Posterior vena cava (tissue), 2 donors: Measurements from ENCODE around the gene NADK2. TPM values are rescaled to one million over a fixed set of nuclear protein-coding genes. Genes with fewer than 3 reads are reported as not detected.
"Not testable (repeated sequence)": the region's sequence is repeated elsewhere in the genome, so short reads cannot be mapped to it uniquely, and the experiment has no call there.

Experiments used
- DNase-seq: peaks from one replicate; pipeline ENCODE4 v3.0.0-alpha.2; 2020; ENCODE audit warnings: low spot score
- intact Hi-C, 2 donors: fragments of 100-400 bp; cut with DNase I; formaldehyde crosslinking; loops; one replicate each; pipeline versions ENCODE4 v1.14.1 to v1.14.2; 2022 to 2023
- long read RNA-seq, 2 donors: library from polyadenylated mRNA; unstranded; transcript quantifications; one replicate each; pipeline ENCODE4 v2.0.0, GENCODE V29; 2020 to 2021
- total RNA-seq, 2 donors: library from RNA; stranded (reverse); fragmentation: NEBNext Ultra II Directional; extraction: Animal tissue kit (Norgen Biotek cat#: 25700); gene quantifications; one replicate each; pipeline ENCODE4 v1.2.1, GENCODE V29; 2021
- donor health status: DM: yes; HTN: yes; CAD: no.
- donor health status: DM: yes; HTN: yes; CAD: no.

NADK2 gene, protein sequence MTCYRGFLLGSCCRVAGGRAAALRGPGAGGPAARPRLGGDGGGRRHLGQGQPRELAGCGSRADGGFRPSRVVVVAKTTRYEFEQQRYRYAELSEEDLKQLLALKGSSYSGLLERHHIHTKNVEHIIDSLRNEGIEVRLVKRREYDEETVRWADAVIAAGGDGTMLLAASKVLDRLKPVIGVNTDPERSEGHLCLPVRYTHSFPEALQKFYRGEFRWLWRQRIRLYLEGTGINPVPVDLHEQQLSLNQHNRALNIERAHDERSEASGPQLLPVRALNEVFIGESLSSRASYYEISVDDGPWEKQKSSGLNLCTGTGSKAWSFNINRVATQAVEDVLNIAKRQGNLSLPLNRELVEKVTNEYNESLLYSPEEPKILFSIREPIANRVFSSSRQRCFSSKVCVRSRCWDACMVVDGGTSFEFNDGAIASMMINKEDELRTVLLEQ
- 10 to 100 TPM; 30.9 to 31.8 TPM for total RNA-seq
- long read RNA-seq, donor 1, transcript NADK2-202 (12 exons, 2,243 nt) = major isoform, 8 of 15 reads
- long read RNA-seq, donor 1, partial matches to known transcripts = 3 of 15 reads
- long read RNA-seq, donor 1, other reads (novel, unspliced or antisense) = 3 of 15 reads
- long read RNA-seq, donor 2, transcript NADK2-202 (12 exons, 2,243 nt) = major isoform, 9 of 15 reads
- long read RNA-seq, donor 2, partial matches to known transcripts = 1 of 15 reads
- long read RNA-seq, donor 2, other reads (novel, unspliced or antisense) = 5 of 15 reads

DNA sequence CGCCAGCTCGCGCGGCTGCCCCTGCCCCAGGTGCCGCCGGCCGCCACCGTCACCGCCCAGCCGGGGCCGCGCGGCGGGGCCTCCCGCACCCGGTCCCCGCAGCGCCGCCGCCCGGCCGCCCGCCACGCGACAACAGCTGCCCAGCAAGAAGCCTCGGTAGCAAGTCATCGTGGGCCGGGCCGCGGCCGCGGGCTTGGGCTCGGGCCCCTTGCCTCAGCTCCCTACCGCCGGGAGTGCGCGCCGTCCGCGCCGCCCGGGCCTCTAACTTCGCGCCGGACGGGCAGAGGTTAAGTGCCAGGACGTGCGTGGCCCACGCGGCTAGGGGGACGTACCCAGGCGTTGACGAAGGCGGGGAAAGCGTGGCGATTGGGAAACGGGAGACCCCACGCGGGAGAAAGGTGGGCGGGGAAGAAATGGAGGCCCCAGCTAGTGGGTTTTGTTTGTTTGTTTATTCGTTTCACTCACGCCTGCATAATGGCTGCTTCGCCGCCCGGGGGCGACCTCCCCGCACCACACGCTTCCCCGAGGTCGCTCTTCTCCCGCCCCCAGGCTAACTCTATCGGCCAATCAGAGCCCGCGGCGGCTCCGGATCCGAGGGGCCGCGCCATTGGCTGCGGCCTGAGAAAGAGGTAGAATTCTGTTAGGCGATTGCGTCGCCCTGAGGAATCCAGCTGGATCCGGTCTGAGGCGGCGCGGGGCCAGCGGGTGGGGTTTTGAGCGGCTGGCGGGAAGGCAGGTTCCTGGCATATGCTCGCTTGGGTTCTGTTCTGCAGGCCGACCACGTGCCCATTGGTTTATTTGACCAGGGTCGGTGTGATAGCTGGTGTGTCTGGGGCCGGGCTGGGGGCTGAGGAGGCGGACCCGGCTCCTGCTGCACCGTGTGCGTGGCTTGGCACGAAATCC lies at the start of gene NADK2:
Gene NADK2 (minus strand): TSS at position 295 of the 903 bp plus-strand sequence. CDS start 127 bp downstream, at position 168.
- intact Hi-C loops = loop anchor here in 1 of 2 donors (10.0 kb wide), 1 partner anchor 63 kb away; the partner anchor contains the start of gene RANBP3L
- DNase-seq = peak; percentile 99

DNA sequence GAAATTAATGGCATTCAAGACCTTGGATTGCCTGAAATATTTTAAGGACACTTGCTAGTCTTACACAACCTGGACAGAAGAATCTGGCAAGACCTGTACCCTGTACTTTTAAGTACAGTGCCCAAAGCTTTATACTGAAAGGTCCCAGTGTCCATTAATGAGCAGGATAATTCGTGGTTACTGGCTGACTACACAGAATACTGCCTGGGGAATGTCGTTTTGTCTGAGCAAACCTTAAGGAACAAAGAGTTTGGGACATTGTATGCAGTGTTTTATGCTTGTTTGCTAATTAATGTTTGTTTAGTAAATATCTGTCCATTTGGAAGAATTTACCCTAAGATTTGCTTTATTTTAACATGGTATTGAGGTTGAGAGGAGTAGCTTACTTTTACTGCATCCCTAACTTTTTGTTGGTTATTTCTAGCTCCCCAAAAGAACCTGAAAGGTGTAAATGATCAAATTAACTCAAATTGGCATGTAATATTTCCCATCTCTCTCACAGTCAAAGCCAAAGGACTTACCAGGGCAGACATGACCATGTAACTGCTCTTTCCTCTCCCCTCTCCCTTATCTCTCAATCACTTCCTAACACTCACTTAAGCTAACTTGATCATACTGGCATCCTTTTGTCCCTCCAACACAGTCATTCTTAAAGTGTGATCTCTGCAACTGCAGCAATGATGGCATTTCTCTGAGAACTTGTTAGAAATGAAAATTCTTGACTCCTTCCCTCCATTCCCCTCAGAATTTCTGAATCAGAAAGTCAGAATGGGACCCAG lies 44.3 kb upstream of the NADK2 start:
- DNase-seq = no peak
- intact Hi-C loops = no loop called here

DNA sequence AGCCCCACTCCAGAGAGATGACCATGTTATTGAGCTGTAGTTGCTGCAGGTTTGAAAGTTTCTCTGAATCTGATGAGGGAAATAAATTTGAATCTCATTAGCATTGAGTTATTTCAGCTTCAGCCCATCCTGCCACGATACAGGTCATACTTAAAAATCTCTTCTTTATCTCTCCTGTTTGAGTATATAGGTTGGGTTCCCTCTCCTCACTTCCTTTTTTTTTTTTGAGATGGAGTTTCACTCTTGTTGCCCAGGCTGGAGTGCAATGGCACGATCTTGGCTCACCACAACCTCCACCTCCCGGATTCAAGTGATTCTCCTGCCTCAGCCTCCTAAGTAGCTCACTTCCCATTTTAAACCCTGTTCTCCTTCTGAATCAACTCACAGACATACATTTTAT lies 42.0 kb upstream of the NADK2 start:
- intact Hi-C loops, DNase-seq: not testable (repeated sequence)

DNA sequence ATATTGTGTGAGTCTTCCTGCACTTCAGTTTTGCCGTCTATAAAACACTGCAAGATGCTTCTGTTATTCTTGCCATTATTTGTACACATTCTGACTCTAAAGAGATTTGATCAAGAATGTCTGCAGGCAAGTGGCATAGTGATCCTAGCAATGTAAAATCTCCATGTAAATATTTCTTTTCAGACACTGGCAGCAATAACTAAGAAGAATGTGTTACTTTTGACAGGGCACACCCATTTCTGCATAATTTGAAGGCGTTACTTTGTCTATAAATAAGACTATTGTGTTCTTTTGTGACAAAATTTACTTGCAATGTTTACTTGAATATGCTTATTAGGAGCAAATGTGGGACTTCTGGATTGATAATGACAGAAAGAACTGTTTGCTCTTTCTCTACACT lies 39.9 kb upstream of the NADK2 start:
- DNase-seq = no peak
- intact Hi-C loops = no loop called here

DNA sequence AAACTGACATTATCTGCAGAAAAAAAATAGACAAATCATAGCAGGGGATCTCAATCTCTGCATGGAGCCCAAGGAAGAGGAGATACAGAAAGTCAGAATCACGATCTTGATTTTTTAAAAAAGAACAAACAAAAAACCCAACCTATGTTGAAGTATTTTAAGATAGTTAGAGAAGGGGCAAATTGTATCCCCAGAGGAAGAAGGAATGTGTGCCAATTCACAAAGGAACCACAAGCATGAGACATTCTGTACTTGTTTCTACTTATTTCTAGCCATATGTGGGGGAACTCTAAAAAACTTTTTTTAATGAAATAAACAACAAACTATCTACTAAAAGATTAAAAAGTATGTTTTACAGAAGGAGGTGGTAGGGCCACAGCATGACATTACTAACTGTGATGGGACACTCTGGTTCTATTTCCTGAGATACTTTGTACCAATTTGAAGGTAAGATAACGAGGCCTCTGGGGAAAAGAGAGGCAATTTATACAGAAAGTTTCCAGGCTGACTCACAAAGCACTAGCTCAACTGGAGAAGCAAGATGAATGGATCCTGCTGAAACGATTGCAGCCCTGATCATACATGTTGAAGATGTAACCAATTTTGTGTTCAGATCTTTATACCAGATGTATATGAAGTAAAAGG lies 37.5 kb upstream of the NADK2 start:
- no peak for DNase-seq
- intact Hi-C loops = no loop called here

DNA sequence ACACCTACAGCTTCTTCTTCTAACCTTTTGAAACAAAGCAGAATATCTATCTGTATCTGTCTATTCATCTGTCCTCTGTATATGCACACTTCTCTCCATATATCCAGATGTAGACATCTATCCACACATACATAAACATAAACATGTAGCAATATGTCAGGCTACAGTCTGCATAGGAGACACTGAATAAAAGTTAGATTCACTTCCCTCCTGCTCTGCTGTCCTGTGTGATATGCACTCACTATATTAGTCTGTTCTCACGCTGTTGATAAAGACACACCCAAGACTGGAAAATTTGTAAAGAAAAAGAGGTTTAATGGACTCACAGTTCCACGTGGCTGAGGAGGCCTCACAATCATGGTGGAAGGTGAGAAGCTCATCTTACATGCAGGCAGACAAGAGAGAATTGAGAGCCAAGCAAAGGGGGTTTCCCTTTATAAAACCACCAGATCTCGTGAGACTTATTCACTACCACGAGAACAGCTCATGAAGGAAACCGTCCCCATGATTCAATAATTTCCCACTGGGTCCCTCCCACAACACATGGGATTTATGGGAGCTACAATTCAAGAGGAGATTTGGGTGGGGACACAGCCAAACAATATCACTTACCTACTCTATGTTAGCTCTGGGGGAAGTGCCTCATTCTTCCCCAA lies 35.9 kb upstream of the NADK2 start:
- intact Hi-C loops = no loop called here
- DNase-seq = no peak

DNA sequence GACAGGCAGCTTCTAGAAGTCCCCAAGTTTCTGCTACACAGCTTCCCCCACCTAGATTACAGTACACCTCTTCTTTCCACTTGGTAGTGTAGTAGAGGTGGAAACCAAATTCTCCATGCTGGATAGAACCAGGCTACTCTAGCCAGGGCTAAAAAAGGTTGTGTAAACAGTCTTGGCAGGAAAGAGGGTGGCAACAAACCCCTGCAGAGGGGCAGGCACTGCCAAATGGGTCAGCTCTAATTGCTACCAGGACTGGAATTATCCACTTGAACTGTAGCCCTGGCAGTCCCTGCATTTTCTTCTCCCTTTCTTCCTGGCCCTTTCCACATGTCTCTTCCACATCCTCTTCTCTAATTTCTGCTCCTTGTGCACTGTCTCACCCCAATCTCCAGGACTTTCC lies 35.1 kb upstream of the NADK2 start:
- no peak for DNase-seq
- intact Hi-C loops = no loop called here

DNA sequence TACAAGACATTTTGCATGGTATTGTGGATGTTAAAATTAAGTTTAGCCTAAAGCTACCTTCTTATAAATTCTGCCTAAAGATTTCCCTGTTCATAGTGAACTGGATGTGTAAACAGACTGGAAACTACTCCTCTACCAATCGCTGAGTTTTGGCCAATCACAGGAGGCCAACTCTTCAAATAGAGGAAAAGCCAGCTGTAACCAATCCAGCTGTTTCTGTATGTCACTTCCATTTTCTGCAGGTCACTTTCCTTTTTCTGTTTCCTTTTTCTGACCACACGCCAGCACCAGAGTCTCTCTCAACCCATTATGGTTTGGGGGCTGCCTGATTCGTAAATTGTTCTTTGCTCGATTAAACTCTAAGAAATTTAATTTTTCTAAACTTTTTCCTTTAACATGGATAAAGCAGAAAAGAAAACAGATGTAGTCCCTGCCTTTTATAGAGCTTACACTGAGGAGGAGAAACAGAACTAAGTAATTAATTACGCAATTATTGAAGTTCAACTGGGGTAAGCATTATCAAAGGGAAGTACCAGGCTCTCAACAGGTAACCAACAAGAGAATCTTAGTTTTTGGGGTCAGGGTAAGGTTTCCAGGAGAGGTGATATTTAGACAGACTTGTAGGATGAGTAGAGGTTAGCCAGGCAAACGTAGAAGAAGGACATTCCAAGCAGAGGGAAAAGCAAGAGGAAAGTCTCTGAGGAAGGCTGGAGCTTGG lies 32.2 kb upstream of the NADK2 start:
- intact Hi-C loops = no loop called here

DNA sequence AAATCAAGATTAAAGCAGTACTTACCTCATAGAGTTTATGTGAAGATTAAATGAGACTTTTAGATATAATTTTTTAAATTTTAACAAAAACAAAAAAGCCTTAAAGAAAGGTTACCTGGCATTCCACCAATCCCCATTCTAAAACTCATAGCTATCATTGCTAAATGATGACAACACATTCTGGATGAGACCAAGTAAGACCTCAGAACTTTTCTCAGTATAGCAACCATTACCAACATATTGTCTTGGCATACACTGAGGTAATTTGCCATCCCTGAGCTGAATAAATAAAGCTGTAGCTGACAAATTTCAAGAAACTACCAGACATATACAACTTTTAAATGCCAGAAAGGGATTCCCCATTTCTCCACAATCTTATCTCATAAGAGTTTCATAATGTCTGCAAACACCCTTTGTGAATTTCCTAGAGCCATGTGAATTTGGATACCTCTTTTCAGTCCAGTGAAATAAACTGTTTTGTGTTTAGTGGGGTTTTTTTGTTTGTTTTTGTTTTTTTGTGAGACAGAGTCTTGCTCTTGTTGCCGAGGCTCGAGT lies 30.5 kb upstream of the NADK2 start:
- intact Hi-C loops = no loop called here
- DNase-seq = no peak

More for the DNA sequence above, 32.2 kb upstream of the NADK2 start:
- no peak for DNase-seq

DNA sequence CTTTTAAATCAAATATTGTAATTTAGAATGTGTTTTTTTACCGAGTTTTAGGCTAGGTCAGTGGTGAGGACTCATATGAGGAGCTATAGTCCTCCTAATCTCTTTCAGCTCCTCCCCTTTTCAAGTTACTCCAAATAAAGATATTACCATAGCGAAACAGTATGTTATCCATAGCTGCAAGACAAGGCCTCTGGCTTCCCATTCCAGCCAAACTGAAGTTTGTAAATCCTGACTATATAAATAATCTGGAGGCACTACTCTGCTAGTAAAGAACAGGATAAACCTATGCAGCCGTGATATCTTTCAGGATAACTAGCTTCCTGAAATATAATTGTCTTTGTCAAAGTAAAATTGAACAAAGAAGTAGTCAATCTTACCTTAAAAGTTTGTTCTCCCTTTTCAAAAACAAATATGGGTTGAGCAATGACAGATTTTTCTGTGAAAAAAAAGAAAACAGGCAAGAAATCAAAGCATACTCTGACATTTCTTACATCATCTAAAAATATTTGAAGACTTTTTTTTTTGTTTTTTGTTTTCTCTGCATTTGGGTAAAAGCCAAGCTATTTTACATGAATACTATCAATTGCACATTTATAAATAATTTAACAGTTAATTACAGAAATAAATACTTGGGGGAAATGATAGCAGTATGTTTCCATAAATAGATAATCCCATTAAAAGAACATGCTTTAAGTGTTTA lies 29.3 kb upstream of the NADK2 start:
- no peak for DNase-seq
- intact Hi-C loops = no loop called here

DNA sequence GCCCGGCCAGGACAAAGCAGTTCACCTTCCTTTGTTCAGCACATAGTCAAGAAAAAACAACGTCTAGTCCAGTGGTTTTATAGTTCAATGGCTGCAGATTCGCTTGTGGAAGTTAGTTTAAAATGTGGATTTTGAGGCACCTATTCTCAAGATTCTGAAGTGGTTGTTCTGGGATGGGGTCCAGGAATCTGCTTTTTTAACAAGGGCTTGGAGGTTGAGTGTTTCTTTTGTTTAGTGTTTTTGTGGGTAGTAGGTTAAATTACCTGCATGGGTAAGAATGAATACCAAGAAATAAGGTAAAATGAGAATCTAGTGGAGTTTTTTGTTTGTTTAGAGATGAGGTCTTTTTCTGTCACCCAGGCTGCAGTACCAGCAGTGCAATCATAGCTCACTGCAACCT lies 28.4 kb upstream of the NADK2 start:
- intact Hi-C loops = no loop called here
- no peak for DNase-seq

DNA sequence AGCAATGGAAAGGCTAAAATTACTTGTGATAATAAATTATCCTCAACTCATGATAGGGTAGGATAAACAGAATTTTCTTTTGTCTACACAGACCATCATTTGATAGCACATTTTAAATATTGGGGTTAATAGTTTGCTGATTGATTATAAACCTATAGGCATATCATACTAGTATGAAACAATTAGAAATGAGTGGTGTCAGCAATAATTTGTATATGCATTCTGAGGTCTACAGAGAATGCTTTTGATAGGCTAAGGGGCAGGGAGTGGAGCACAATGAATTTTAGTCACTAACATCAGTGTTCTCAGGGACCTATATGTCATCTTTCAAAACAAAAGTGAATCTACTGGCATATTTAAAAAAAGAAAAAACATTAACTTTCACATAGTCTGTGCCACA lies 27.8 kb upstream of the NADK2 start:
- intact Hi-C loops = loop anchor here in 1 of 2 donors (5.0 to 10.0 kb wide), 2 partner anchors 33 to 125 kb away; partner anchors contain the start of gene RANBP3L

DNA sequence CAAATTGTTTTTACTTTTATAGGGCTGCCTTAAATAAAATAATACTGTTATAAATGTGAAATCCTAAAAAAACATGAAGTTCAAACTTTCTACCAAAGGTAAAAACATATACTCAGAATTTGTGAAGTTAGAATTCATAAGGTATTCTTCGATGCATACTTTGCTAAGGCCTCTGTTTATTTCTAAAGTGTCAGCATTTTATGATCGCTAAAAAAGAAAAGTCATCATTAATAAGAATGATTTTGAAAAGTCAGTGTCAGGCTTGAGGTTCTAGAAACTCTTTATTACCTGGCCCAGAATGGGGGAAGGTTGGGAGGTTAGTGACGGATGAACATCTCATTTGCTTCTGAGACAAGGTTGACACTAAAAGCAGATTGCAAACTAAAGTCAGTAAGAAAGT lies 26.2 kb upstream of the NADK2 start:
- intact Hi-C loops = loop anchor here in 1 of 2 donors (5.0 to 10.0 kb wide), 2 partner anchors 34 to 127 kb away; partner anchors contain the start of gene RANBP3L
- DNase-seq = no peak

More for the DNA sequence above, 27.8 kb upstream of the NADK2 start:
- DNase-seq = no peak

DNA sequence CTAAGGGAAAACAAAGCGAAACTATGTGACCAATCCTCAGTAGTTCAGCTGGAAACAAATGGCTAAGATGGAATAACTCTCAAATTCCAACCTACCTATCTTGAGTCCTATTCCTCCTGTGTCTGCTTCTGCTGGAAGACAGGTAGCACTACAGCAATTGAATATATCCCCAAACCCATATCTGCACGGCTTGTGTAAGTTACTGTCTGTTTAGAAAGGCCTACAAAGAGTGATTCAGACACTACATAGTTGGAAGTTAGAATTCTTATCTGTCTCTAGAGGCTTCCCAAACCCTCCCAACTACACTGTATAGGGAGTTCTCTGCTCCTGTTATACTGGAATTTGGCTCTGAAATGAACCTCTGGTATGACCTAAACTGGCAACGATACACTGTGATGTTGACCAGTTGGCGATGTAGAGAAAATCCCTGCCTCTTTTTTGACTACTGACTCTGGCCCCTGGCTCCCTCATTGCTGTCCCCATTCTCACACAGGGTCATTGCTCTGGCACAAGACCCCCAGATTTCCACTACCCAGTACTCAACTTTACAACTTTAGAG lies 22.6 kb upstream of the NADK2 start:
- intact Hi-C loops = loop anchor here in 1 of 2 donors (10.0 kb wide), 1 partner anchor 131 kb away; no protein-coding TSS in a partner anchor
- no peak for DNase-seq

DNA sequence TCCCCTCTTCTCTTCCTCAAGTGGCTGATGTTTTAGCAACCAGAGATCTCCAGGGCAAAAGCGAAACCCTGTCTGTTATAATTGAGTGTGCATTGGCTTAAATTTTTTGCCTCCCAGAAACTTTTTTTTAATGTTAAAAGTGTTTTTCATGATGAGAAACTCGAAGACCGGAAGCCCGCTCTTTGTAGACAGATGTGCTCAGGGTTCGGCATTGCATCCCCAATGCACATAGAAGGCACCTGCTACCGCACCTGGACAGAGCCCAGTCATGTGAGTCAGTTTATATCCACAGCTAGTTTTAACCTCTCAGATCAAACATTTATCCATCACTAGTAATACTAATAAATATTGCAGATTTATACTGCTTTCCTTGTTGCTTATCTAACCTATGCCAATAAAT lies 19.5 kb upstream of the NADK2 start:
- DNase-seq = no peak
- intact Hi-C loops = loop anchor here in 1 of 2 donors (10.0 kb wide), 1 partner anchor 134 kb away; no protein-coding TSS in a partner anchor

DNA sequence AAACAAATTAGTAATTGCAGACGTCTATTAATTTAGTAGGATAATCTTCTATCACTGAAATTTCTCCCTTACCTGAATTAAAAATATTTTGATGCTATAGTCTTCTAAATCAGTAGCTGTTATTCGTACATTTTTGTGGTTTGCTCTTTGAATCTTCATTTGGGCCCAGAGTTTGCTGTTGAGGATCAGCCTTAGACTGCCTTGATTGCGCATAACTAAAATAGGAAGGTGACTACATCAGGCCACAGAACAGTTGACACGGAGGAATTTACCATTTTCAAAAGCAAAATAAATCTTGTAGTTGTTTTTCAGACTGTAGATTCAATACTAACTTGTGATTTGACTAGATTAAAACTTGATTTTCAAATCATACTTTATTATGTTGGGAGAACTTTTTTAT lies 11.8 kb upstream of the NADK2 start:
- intact Hi-C loops = no loop called here
- no peak for DNase-seq
